Esophagus squamous epithelium (tissue), 5 donors: Measurements from ENCODE around the gene MTARC1. TPM values are rescaled to one million over a fixed set of nuclear protein-coding genes. Genes with fewer than 3 reads are reported as not detected.

Experiments
- DNase-seq: peaks from one replicate; lab custom pipeline; 2025; lab: John Stamatoyannopoulos, UW
- H3K27ac ChIP-seq, 4 donors: fragments of 200-600 bp; sonication (generic); one replicate each; pipeline ENCODE4 v1.5.1; 2016 to 2019; ENCODE audit warnings: mild to moderate bottlenecking in 1 of 4
- H3K27me3 ChIP-seq, 4 donors: fragments of 200-600 bp; sonication (generic); 1 replicate in 3 of 4; 2 replicates in 1 of 4; pipeline versions ENCODE4 v1.5.1 to v1.6.0; 2017 to 2021; ENCODE audit warnings: antibody characterized with exemption in 1 of 4
- H3K36me3 ChIP-seq, 3 donors: fragments of 200-600 bp; sonication (generic); one replicate each; pipeline ENCODE4 v1.5.1; 2016 to 2019
- H3K4me1 ChIP-seq, 3 donors: fragments of 200-600 bp; sonication (generic); one replicate each; pipeline ENCODE4 v1.5.1; 2017 to 2019
- H3K4me3 ChIP-seq, 4 donors: fragments of 200-600 bp; sonication (generic); 1 replicate in 3 of 4; 2 replicates in 1 of 4; pipeline ENCODE4 v1.5.1; 2016 to 2019; ENCODE audit warnings: mild to moderate bottlenecking in 2 of 4, moderate library complexity in 1 of 4
- H3K9me3 ChIP-seq, 3 donors: fragments of 200-600 bp; sonication (generic); one replicate each; pipeline ENCODE4 v1.5.1; 2016 to 2019
- CTCF ChIP-seq, 6 experiments: fragments of 450-650 bp in 4 of 6; fragments of 200-600 bp in 2 of 6; sonication (generic) in 2 of 6; IDR thresholded peaks; one replicate each; pipeline ENCODE4 v1.5.1; 2016 to 2019; ENCODE audit warnings: antibody characterized with exemption in 6 of 6, mild to moderate bottlenecking in 4 of 6, moderate library complexity in 4 of 6
- POLR2A ChIP-seq, 4 donors: fragments of 450-650 bp; IDR thresholded peaks; one replicate each; pipeline ENCODE4 v1.6.1; 2017; ENCODE audit warnings: antibody characterized with exemption in 4 of 4, mild to moderate bottlenecking in 4 of 4, moderate library complexity in 3 of 4
- WGBS, 2 donors: methylation state at CpG; one replicate each; pipeline ENCODE4 v1.1.5; 2018; 5-methylcytosine and 5-hydroxymethylcytosine counted together
- intact Hi-C: fragments of 100-400 bp; cut with DNase I; formaldehyde crosslinking; loops from one replicate; pipeline ENCODE4 v1.15.0; 2022
- total RNA-seq, 4 donors: library from RNA; depleted of rRNA; stranded (reverse); fragments of >200 nt; gene quantifications; one replicate each; pipeline ENCODE4 v1.1.0, GENCODE V29; 2016
- donor health status: DM: yes; HTN: yes; CAD: no.

Gene MTARC1
- total RNA-seq, 4 donors from 2014 or later, result 2.3 to 12.2 (median 4.9) TPM

GRCh38 chr1:220810179-220810653 lies 23.5 kb downstream of the MTARC1 start:
- peak; percentile 8 for DNase-seq
- intact Hi-C loops, result loop anchor here (10.0 kb wide), 2 partner anchors 395 to 625 kb away; no protein-coding TSS in a partner anchor
- Histone ChIP-seq H3K9me3 (no peaks in the 10 kb centered on the region), H3K4me1 (peaks cover 0 to 7% (median 0%) of the 10 kb centered on the region in 3 donors), H3K27me3 (no peaks in the 10 kb centered on the region), H3K4me3 (peak overlapping the region in 2 of 4 donors; percentile 23 to 58), H3K36me3 (no peaks in the 10 kb centered on the region), H3K27ac (no peak overlapping the region)
- 13 to 21% methylated on average over 12 to 19 of the region's 20 CpGs for WGBS, 2 donors
- TF ChIP-seq POLR2A (IDR thresholded peaks at IDR 0.05) (no peak), CTCF (IDR thresholded peaks at IDR 0.05) (peak; percentile 57 to 95 (median 92))

GRCh38 chr1:220810963-220811362 lies 24.2 kb downstream of the MTARC1 start:
- no peak for TF ChIP-seq CTCF (IDR thresholded peaks at IDR 0.05)
- TF ChIP-seq POLR2A (IDR thresholded peaks at IDR 0.05), result no peak
- intact Hi-C loops, result loop anchor here (10.0 kb wide), 2 partner anchors 394 to 624 kb away; no protein-coding TSS in a partner anchor
- H3K4me1 ChIP-seq, result peaks cover 0 to 12% (median 0%) of the 10 kb centered on the region in 3 donors
- H3K4me3 ChIP-seq, result no peak overlapping the region
- no peaks in the 10 kb centered on the region for H3K36me3 ChIP-seq
- H3K9me3 ChIP-seq, result no peaks in the 10 kb centered on the region
- WGBS, 2 donors, result 60 to 100% methylated on average over 2 of the region's 2 CpGs
- no peak for DNase-seq
- H3K27me3 ChIP-seq, result no peaks in the 10 kb centered on the region
- no peak overlapping the region for H3K27ac ChIP-seq

DNA sequence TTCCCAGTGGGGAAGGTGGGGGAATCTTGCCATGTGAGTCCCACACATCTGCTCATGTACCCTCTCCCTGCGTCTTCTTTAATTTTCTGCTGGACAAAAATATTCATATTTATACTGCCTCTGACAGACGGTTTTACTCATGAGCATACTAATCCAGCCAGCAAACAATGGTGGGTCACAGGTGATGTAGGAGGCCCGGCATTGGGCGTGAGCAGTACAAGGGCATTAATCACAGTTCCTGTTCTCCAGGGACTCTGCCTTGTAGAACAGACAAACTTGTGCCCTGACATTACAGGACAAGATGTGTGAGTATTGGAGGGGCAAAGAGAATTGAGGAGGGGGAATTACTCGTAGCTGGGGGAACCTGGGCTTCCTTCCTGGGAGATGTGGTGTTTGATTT lies 25.0 kb downstream of the MTARC1 start:
- WGBS, 2 donors, result 62 to 70% methylated on average over 5 of the region's 5 CpGs
- no peaks in the 10 kb centered on the region for H3K27me3 ChIP-seq
- TF ChIP-seq CTCF (IDR thresholded peaks at IDR 0.05) (no peak), POLR2A (IDR thresholded peaks at IDR 0.05) (no peak)
- no peak for DNase-seq
- H3K4me1 ChIP-seq, result peaks cover 0 to 12% (median 0%) of the 10 kb centered on the region in 3 donors
- no peak overlapping the region for H3K4me3 ChIP-seq
- H3K27ac ChIP-seq, result no peak overlapping the region
- H3K9me3 ChIP-seq, result no peaks in the 10 kb centered on the region
- intact Hi-C loops, result loop anchor here (10.0 kb wide), 2 partner anchors 393 to 623 kb away; no protein-coding TSS in a partner anchor
- no peaks in the 10 kb centered on the region for H3K36me3 ChIP-seq

DNA sequence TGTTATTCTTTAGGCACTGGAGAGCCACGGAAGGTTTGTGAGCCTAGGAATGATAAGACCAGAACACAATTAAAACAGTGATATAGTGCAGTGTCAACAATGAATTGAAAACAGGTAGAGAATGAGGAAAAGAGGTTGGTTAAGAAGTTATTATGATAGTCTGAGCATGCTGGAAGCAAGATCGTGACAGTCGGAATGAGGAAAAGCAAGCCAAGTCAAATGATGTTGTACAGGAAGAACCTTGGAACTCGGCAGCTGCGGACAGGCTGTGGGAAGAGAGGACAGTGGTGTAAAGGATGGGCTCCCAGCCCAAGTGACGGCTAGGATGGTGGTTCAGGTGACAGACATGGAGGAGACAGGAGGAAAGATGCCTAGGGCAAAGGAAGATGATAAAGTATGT lies 25.6 kb downstream of the MTARC1 start:
- Histone ChIP-seq H3K27ac (no peak overlapping the region), H3K27me3 (no peaks in the 10 kb centered on the region), H3K36me3 (no peaks in the 10 kb centered on the region), H3K4me1 (peaks cover 0 to 12% (median 0%) of the 10 kb centered on the region in 3 donors), H3K4me3 (no peak overlapping the region), H3K9me3 (no peaks in the 10 kb centered on the region)
- TF ChIP-seq CTCF (IDR thresholded peaks at IDR 0.05) (no peak), POLR2A (IDR thresholded peaks at IDR 0.05) (no peak)
- no peak for DNase-seq
- intact Hi-C loops, result loop anchor here (10.0 kb wide), 2 partner anchors 392 to 622 kb away; no protein-coding TSS in a partner anchor
- 62 to 84% methylated on average over 6 of the region's 6 CpGs for WGBS, 2 donors

- TF ChIP-seq CTCF (IDR thresholded peaks at IDR 0.05), result no peak
- no peak for TF ChIP-seq POLR2A (IDR thresholded peaks at IDR 0.05)
- intact Hi-C loops, result loop anchor here (10.0 kb wide), 2 partner anchors 392 to 622 kb away; no protein-coding TSS in a partner anchor
- 78 to 89% methylated on average over 5 to 12 of the region's 12 CpGs for WGBS, 2 donors
Measured at GRCh38 chr1:220813013-220813412, 26.3 kb downstream of the MTARC1 start.

More at GRCh38 chr1:220813013-220813412, 26.3 kb downstream of the MTARC1 start:
- Histone ChIP-seq H3K9me3 (no peaks in the 10 kb centered on the region), H3K27ac (no peak overlapping the region), H3K4me1 (peaks cover 0 to 12% (median 2%) of the 10 kb centered on the region in 3 donors), H3K4me3 (no peak overlapping the region), H3K36me3 (no peaks in the 10 kb centered on the region), H3K27me3 (no peaks in the 10 kb centered on the region)
- DNase-seq, result no peak
